AG04450 (cell line): ENCODE measurements around the gene MED8. TPM values are rescaled to one million over a fixed set of nuclear protein-coding genes. Genes with fewer than 3 reads are reported as not detected.

Experiments used
- CTCF ChIA-PET: fragments of 300-600, 350-600 bp; formaldehyde crosslinking; extraction: SDS; loops from one replicate; lab custom pipeline; 2022; ENCODE audit warnings: antibody characterized with exemption, inconsistent platforms; lab: Charles Lee
- POLR2A ChIA-PET: fragments of 350-600 bp; formaldehyde crosslinking; extraction: SDS; loops from one replicate; lab custom pipeline; 2021; ENCODE audit warnings: antibody characterized with exemption, inconsistent platforms; lab: Yijun Ruan, JAX
- DNase-seq: peaks from one replicate; pipeline ENCODE4 v3.0.0-alpha.2; 2011; ENCODE audit warnings: low read depth, low spot score
- H3K27ac ChIP-seq: one replicate; pipeline ENCODE4 v1.5.1; 2012; ENCODE audit warnings: low read depth, low read length, control low read depth
- H3K27me3 ChIP-seq: one replicate; pipeline ENCODE4 v1.6.0; 2012; ENCODE audit warnings: low read length; ENCODE audit not compliant: control insufficient read depth, insufficient read depth
- H3K4me3 ChIP-seq: 2 replicates; pipeline ENCODE4 v1.5.1; 2011; ENCODE audit warnings: mild to moderate bottlenecking, low read depth, low read length, control low read depth
- H3K9me3 ChIP-seq: 2 replicates; pipeline ENCODE4 v1.5.1; 2012; ENCODE audit warnings: low read length; ENCODE audit not compliant: control insufficient read depth, insufficient read depth
- CTCF ChIP-seq: IDR thresholded peaks from 2 replicates; pipeline ENCODE4 v1.5.1; 2011; ENCODE audit warnings: low read depth, low read length, control low read depth, inconsistent platforms
- polyA plus RNA-seq: library from polyadenylated mRNA; depleted of rRNA; stranded (reverse); fragments of >200 nt; gene quantifications from 2 replicates; pipeline ENCODE4 v1.2.3, GENCODE V29; 2011

The MED8 gene
- polyA plus RNA-seq, 1 experiment, result 59.3 TPM

- H3K27ac ChIP-seq, result no peak overlapping the region
- H3K27me3 ChIP-seq, result no peaks in the 10 kb centered on the region
- no peak overlapping the region for H3K4me3 ChIP-seq
- no peak for DNase-seq
- no peaks in the 10 kb centered on the region for H3K9me3 ChIP-seq
- ChIA-PET CTCF (no interaction called here), POLR2A (no interaction called here)
- no peak for TF ChIP-seq CTCF
These were observed 33.5 kb upstream of the MED8 start for GRCh38 chr1:43422995-43423671.

DNA sequence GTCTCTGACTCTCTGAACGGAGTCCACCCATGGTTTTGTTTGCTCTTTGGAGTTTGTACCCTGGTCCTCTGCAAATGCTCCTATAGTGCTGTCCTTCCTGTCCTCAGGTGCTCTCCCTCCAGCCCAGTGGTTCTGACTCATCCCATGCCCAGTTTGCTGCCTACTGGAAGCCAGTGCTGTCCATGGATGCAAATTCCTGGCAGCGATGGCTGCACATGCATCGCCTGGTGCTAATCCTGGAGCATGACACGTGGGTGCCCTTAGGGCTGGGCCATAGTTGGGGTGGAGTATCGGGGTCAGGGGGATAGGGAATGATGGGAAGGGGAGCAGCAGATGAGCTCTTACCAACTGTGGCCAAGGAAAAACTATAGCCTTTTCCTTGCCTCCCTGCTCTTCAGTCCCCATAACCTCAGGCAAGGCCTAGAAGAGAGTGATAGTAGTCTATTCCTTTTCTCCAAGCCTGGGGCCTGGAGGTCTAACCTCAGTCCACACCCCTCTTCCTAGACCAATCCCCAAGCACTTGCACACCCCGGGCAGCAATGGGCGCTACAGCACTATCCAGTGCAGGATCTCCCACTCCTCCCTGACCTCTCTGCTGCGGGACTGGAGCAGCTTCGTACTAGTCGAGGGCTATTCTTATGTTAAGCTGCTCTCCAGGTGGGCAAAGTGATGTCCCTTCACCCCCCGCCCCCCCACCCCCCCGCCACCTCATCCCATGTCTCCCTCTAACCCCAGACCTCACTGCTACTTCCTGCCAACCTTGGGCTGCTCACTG lies 32.6 kb upstream of the MED8 start:
- DNase-seq, result no peak
- H3K9me3 ChIP-seq, result no peaks in the 10 kb centered on the region
- CTCF ChIA-PET, result no interaction called here
- no peak overlapping the region for H3K4me3 ChIP-seq
- H3K27ac ChIP-seq, result no peak overlapping the region
- no peak for TF ChIP-seq CTCF
- POLR2A ChIA-PET, result no interaction called here
- no peaks in the 10 kb centered on the region for H3K27me3 ChIP-seq

DNA sequence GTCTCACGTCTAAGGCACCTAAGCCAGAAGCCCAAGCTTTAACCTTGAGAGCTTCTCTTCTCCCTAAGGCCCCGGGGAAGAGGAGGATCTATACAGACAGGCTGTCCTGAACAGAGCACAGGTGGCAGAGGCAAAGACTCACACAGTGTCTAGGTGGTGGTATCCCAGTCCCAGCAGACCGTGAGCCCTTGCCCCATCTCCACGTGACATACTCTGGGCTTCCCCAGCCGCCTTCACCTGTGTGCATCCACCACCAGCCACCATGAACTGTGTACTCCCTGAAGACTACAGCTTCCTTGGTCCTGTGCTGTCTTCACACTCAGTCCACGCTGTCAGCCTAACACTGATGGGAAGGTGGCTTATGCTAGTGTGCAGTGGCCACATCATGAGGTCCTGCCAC lies 31.8 kb upstream of the MED8 start:
- Histone ChIP-seq H3K9me3 (no peaks in the 10 kb centered on the region), H3K27me3 (no peaks in the 10 kb centered on the region), H3K4me3 (no peak overlapping the region), H3K27ac (no peak overlapping the region)
- ChIA-PET CTCF (no interaction called here), POLR2A (no interaction called here)
- TF ChIP-seq CTCF, result no peak
- no peak for DNase-seq

GRCh38 chr1:43420874-43421273 lies 31.3 kb upstream of the MED8 start:
- no peak for DNase-seq
- CTCF ChIA-PET, result no interaction called here
- POLR2A ChIA-PET, result no interaction called here
- H3K9me3 ChIP-seq, result no peaks in the 10 kb centered on the region
- no peak overlapping the region for H3K27ac ChIP-seq
- no peaks in the 10 kb centered on the region for H3K27me3 ChIP-seq
- no peak overlapping the region for H3K4me3 ChIP-seq
- TF ChIP-seq CTCF, result no peak
